ENCODE data around the gene SLC2A3.
"Not testable (repeated sequence)": the region's sequence is repeated elsewhere in the genome, so short reads cannot be mapped to it uniquely, and the experiment has no call there.

The SLC2A3 gene

DNA sequence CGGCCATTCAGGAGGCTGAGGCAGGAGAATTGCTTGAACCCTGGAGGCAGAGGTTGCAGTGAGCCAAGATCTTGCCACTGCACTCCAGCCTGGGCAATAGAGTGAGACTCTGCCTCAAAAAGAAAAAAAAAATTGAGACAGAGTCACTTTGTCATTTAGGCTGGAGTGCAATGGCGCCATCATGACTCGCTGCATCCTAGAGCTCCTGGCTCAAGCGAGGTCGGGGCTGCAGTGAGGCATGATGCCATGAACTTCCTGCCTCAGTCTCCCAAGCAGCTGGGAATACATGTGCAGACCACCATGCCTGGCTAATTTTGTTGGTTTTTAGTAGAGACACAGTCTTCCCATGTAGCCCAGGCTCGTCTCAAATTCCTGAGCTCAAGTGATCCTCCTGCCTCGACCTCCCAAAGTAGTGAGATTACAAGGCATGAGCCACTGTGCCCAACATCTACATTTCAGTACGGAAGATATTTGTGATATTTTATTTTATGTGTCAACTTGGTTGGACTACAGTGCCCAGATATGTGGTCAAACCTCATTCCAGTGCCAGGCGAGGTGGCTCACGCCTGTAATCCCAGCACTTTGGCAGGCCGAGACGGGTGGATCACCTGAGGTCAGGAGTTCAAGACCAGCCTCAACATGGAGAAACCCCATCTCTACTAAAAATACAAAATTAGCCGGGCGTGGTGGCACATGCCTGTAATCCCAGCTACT is 14.4 kb upstream of the SLC2A3 start:
- DNase-seq = not testable (repeated sequence)

DNA sequence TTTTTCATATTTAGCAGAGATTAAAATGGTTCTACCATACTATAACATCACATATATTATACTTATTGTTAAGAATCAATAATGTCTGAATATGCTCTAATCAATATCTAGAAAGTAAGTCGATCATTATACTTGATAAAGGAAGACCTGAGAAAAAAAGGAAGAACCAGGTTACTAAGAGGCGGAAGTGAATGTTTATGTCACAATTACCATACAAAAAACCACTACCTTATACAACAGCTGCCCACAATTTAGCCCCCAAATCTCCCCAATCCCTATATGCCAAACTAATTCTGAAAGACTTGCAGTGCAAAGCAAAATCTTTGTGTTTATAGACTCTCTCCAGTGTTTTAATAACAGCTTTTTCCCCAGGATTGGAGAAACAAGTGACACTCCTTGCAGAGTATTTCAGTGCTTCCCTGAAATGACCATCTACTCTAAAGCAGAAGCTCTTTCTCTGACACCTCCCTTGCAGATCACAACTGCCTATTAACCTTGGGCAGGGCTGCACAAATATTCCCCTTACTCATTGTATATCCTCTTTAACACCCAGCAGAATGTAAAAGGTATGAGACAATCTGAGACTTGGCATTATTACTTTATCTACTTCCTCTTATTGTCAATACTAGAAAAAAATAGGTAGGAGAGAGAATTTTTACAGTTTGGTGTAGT is 12.7 kb upstream of the SLC2A3 start:
- no peak for DNase-seq

DNA sequence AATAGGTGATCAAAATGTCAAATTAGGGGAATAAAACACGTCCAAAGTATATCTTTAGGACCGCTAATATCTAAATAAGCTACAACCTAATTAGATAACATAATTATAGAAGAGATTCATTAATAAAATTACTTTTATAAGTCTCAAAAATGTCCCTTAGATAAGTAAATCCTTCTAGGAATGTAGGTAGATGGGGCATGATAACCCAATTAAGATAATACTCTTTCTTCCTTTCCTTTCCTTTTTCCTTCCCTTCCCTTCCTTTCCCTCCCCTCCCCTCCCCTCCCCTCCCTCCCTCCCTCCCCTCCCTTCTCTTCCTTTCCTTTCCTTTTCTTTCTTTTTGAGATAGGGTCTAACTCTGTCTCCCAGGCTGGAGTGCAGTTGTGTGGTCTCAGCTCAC is 11.0 kb upstream of the SLC2A3 start:
- DNase-seq = no peak

DNA sequence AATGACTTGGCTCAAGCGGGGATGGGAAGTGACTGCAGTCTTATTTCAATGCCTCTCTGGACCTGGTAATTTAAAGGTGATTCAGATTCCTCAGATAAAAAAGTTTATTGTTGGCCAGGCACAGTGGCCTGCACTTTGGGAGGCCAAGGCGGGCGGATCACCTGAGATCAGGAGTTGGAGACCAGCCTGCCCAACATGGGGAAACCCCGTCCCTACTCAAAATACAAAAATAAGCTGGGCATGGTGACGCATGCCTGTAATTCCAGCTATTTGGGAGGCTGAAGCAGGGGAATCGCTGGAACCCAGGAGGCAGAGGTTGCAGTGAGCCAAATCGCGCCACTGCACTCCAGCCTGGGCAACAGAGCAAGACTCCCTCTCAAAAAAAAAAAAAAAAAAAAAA is 8.8 kb upstream of the SLC2A3 start:
- not testable (repeated sequence) for DNase-seq

DNA sequence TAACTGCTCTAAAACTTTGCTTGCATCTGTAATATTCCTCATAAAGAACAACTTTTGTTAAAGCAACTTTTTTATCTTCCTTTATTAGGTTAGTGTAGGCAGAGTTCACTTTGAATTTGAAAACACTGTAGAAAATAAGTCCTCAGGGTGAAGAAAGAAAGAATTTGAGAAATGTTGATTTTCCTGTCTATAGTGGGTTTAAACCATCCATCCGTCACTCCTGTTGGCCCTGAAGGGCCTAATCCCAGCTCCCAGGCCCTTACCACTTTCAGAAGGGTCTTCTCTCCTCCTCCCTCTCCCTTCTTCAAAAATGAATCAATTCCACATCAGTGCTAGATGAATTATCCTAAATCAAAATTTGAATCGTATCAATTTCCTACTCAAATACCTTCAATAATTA is 4.9 kb upstream of the SLC2A3 start:
- no peak for DNase-seq

DNA sequence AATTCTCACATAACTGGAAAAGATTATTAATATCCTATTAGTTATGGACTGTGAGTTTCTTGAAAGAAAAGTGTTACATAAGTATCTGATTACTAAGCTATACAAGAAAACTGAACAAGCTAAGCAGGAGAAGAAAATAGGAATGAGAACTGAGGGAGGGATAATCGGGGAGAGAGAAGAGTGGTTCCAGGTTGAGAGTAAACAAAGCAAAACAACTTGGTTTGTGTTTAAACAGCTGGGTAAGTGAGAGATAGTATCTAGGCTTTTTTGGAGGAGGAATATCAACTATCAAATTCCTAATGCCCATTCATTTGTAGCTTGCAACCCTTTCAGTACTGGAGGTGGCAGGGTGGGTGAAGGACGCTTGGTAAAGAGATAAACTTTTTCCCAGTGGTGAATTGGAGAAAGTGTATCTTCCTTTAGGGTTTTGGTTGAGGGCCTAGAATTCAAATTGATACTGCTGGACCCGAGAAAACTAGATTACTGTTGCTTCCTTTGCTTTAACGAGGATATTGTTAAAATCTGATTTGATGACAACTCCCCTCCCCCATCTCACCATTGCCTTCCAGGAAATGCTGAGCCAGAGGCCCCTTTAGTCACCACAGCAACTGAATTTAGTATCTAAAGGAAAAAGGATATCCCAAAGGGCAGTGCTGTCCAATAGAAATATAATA is 2.0 kb upstream of the SLC2A3 start:
- no peak for DNase-seq

DNA sequence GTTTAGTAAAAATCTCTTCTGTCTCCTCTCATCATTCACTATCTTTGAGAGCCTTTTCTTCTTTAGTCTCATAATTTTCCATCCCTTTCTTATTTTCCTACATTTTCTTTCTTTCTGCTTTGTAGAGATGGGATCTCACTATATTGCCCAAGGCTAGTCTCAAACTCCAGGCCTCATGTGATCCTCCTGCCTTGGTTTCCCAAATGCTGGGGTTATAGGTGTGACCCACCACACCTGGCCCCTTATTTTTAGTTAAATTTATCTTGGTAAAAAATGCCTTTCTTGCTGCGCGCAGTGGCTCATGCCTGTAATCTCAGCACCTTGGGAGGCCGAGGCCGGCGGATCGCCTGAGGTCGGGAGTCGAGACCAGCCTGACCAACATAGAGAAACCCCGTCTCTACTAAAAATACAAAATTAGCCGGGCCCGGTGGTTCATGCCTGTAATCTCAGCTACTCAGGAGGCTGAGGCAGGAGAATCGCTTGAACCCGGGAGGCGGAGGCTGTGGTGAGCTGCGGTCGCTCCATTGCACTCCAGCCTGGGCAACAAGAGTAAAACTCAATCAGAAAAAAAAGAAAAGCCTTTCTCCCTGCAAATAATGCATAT is 996 bp downstream of the SLC2A3 start:
- DNase-seq = no peak

DNA sequence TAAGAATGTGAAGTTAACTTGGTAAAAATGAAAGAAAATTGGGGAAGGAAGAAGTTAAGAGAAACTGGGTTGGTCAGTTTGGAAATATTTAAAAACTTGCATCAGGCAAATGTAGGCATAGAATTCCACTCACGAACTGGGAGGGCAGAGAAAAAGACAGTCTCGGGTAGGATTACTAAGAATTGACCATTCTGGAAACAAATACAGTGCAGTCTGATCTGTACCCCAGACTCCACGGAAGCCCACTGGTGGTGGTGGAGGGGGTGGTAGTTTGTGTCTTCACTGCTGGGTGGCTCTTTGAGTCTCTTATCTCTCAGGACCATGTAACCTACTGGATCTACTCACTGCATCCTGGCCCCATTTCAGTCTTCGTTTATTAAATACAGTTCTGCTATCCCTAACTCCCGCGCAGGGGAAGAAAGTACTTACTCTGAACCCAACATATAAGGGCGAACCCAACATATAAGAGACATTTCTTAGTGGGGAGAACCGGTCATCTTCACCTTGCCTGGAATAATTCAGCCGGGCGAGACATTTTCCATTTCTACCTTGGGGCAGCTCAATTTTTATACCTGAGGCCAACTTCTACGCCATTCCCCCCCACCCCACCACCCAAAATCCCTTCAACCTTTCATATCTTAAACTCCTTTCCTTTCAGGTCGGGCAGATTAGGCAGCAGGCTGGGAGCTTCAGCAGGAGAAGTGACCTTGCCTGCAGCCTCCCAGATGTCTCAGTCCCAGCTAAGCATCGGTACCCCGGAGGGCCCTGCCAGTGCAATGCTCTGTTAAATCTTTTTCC is 1.7 kb downstream of the SLC2A3 start:
- DNase-seq = no peak

DNA sequence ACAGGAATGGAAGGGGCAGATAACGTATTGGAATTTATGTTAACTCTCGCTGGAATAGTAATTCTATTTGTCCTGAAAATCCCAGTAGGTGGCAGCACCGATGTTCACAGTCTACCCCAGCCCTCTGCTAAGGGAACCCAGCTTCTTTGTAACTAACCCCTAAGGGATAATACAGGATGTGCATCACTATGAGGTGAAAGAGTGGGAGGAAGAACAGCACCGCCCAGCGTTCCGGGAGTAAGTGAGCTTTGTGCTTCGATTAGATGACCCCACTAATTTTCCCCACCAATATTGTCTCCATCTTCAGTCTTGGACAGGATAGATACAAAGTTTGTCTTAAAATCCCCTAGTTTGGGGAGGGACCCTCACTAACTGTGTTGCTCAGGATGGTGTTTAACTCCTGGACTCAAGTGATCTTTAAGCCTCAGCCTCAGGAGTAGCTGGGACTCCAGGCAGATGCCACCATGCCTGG is 2.7 kb downstream of the SLC2A3 start:
- DNase-seq = peak; percentile 71

DNA sequence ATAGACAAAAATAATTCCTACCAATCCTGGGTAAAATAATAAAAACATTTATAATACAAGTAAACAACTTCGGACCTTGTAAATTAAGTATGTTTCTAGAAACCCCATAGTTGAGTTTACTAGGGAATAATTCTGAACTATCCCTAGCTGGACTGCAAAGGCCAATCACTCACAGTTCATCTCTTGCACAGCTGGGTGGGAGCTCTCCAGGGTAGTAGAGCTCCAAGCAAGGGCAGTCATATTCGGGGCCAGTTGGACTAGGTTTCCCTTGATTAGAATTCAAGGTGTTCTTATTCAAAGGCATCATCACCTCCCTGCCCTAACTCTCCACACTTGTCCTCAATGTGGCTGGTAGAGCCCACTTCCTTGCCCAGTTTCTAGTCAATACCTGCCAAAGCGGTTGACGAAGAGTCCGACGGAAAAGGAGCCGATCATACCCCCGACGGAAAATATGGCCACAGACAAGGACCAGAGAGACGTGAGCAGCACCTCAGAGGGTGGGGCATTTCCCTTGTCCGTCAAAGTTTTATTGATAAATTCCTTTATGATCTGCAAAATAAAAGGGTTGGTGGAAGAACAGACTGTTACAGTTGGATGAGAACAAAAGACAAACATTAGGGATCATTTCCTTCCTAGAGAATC is 3.3 kb downstream of the SLC2A3 start:
- not testable (repeated sequence) for DNase-seq

DNA sequence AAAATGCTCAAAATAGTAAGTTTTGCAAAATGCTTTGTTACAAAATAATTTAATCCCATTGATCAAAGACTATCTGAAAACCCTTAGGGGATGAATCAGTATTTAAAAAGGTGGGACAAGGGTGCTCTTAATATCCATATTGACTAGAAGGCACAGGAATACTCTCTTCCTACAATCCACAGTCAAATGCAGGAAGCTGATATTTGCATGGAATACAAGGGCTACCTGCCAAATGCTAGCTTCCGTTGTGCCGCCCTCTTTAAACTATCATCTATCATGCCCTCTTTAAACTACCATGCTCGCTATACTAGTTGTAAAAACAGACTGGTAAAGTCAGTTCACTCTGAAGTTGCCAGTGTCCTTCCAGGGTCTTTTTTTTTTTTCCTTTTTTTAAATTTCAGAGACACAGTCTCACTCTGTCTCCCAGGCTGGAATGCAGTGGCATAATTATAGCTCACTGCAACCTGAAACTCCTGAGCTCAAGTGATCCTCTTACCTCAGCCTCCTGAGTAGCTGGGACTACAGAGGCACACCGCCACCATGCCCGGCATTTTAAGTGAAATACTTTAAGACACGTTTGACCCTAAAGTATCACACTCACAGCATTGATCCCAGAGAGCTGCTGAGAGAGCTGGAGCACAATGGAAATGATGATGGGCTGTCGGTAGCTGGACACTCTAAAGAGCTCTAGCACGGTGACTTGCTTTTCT is 6.7 kb downstream of the SLC2A3 start:
- DNase-seq = no peak

DNA sequence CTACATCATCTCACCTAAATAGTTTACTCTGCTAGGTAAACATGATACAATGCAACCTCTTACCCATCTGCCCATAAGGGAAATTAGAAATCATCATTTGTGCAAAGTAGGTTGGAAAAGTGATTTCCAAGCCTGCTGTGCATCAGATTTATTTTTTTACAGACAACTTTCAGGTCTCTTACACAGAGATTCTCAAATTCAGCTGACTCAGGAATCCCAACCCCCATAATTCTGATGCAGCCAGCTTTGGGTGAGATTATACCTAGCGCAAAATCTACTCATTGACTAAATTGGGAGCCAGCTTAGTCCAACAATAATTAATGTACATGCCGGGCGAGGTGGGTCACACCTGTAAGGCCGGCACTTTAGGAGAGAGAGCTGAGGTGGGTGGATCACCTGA is 8.5 kb downstream of the SLC2A3 start:
- no peak for DNase-seq

DNA sequence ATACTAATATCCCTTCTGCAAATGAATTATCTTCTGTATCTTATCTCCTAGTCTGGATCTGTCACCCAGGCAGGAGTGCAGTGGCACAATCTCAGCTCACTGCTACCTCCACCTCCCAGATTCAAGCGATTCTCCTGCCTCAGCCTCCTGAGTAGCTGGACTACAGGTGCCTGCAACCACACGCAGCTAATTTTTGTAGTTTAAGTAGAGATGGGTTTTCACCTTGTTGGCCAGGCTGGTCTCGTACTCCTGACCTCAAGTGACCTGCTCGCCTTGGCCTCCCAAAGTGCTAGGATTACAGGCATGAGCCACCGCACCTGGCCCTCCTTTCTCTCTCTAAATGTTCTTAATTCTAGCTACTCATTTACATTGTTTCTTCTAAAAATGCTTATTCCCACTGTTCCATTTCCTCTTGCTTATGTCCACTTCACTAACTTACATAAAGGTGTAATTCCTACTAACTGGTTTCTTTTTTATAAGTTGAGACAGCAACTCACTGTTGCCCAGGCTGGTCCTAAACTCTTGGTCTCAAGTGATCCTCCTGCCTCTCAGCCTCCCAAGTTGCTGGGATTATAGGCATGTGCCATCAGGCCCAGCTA is 9.8 kb downstream of the SLC2A3 start:
- DNase-seq = not testable (repeated sequence)

DNA sequence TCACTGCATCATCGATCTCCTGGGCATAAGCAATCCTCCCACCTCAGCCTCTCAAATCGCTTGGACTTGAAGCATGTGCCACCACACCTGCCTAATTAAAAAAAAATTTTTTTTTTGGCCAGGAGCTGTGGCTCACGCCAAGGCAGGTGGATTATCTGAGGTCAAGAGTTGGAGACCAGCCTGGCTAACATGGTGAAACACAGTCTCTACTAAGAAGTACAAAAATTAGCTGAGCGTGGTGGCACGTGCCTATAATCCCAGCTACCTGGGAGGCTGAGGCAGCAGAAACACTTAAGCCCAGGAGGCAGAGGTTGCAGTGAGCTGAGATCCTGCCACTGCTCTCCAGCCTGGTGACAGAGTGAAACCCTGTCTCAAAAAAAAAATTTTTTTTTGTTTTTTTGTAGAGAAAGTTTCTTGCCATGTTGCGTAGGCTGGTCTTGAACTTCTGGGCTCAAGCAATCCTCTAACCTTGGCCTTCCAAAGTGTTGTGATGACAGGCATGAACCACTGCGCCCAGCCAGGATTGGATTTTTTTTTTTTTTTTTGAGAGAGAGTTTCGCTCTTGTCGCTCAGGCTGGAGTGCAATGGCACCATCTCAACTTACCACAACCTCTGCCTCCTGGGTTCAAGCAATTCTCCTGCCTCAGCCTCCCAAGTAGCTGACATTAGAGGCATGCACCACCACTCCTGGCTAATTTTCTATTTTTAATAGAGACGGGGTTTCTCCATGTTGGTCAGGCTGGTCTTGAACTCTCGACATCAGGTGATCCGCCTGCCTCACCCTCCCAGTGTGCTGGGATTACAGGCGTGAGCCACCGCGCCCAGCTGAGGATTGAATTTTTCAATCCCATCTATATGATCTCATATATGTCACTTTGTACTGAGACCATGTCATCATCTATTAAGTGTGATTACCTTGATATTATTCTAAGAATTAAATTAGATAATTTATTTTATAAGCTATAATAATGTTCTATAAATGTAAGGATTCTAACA is 12.4 kb downstream of the SLC2A3 start:
- no peak for DNase-seq

DNA sequence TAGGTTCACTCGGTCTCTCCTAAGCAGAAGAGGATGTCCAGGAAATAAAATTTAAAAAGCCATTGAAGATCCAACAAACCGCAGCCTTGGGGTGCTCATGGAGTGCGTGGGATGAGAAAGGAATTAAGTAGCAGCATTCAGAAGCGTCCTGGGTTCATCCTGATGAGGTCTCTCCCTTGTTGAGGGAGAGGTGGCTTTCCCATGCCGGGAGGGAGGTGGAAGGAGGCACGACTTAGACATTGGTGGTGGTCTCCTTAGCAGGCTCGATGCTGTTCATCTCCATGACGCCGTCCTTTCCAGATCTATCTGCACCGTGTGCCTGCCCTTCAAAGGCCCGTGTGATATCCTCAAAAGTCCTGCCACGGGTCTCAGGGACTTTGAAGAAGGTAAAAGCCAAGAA is 14.8 kb downstream of the SLC2A3 start:
- DNase-seq = not testable (repeated sequence)

DNA sequence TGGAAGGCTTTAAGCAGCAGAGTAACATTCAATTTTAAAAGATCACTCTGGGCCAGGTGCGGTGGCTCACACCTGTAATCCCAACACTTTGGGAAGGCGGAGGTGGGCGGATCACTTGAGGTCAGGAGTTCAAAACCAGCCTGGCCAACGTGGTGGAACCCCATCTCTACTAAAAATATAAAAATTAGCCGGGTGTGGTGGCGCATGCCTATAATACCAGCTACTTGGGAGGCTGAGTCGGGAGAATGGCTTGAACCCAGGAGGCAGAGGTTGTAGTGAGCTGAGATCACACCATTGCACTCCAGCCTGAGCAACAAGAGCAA is 17.8 kb downstream of the SLC2A3 start:
- DNase-seq = not testable (repeated sequence)

DNA sequence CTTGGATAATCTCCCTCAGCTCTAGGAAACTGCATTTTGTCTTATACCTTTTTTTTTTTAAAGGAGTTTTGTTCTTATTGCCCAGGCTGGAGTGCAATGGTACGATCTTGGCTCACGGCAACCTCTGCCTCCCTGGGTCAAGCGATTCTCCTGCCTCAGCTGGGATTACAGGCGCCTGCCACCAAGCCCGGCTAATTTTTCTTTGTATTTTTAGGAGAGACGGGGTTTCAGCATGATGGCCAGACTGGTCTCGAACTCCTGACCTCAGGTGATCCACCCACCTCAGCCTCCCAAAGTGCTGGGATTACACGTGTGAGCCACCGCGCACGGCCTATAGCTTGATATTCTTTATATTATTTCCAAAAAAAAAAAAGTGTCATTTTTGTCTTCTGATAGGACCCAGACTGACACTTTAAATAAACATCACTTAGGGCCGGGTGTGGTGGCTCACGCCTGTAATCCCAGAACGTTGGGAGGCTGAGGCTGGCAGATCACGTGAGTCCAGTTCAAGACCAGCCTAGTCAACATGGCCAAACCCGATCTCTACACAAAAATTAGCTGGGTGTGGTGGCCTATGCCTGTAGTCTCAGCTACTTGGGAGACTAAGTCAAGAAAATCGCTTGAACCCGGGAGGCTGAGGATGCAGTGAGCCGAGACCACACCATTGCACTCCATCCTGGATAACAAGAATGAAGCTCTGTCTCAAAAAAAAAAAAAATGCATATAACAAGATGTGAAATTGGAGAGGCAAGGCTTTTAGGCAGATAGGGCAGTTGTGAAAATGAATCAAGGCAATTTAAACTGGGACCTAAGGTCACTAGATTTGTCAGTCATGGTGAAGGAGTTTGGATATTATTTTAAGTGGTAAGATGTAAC is 18.4 kb downstream of the SLC2A3 start:
- no peak for DNase-seq

DNA sequence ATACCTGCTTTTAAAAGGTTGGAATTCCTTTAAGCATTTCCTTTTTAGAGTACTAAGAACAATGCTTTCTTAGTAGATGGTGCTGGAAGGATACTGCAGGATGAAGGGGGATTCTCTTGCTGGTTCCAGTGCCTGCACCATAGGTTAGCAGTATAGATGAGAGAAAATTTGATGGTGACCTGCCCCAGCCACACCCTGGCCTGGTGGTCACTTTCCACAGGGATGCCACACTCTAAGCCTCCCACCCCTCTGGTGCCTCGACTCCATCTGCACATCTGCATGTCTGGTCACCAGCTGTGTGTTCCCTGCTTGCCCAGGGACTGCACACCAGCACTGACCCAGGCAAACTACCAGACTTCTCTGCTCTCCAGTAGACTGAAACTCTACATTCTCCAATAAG is 19.1 kb downstream of the SLC2A3 start:
- DNase-seq = no peak

All from NCI-H2227 treated with DMSO at 0.1 percent for 48 hours (cell line).